Esophagus squamous epithelium (tissue), 5 donors: Measurements from ENCODE around the gene CCDC157. TPM values are rescaled to one million over a fixed set of nuclear protein-coding genes. Genes with fewer than 3 reads are reported as not detected.

Experiments
- DNase-seq: peaks from one replicate; lab custom pipeline; 2025; lab: John Stamatoyannopoulos, UW
- H3K27ac ChIP-seq, 4 donors: fragments of 200-600 bp; sonication (generic); one replicate each; pipeline ENCODE4 v1.5.1; 2016 to 2019; ENCODE audit warnings: mild to moderate bottlenecking in 1 of 4
- H3K27me3 ChIP-seq, 4 donors: fragments of 200-600 bp; sonication (generic); 1 replicate in 3 of 4; 2 replicates in 1 of 4; pipeline versions ENCODE4 v1.5.1 to v1.6.0; 2017 to 2021; ENCODE audit warnings: antibody characterized with exemption in 1 of 4
- H3K36me3 ChIP-seq, 3 donors: fragments of 200-600 bp; sonication (generic); one replicate each; pipeline ENCODE4 v1.5.1; 2016 to 2019
- H3K4me1 ChIP-seq, 3 donors: fragments of 200-600 bp; sonication (generic); one replicate each; pipeline ENCODE4 v1.5.1; 2017 to 2019
- H3K4me3 ChIP-seq, 4 donors: fragments of 200-600 bp; sonication (generic); 1 replicate in 3 of 4; 2 replicates in 1 of 4; pipeline ENCODE4 v1.5.1; 2016 to 2019; ENCODE audit warnings: mild to moderate bottlenecking in 2 of 4, moderate library complexity in 1 of 4
- H3K9me3 ChIP-seq, 3 donors: fragments of 200-600 bp; sonication (generic); one replicate each; pipeline ENCODE4 v1.5.1; 2016 to 2019
- POLR2A ChIP-seq, 4 donors: fragments of 450-650 bp; IDR thresholded peaks; one replicate each; pipeline ENCODE4 v1.6.1; 2017; ENCODE audit warnings: antibody characterized with exemption in 4 of 4, mild to moderate bottlenecking in 4 of 4, moderate library complexity in 3 of 4
- WGBS, 2 donors: methylation state at CpG; one replicate each; pipeline ENCODE4 v1.1.5; 2018; 5-methylcytosine and 5-hydroxymethylcytosine counted together
- intact Hi-C: fragments of 100-400 bp; cut with DNase I; formaldehyde crosslinking; loops from one replicate; pipeline ENCODE4 v1.15.0; 2022
- total RNA-seq, 4 donors: library from RNA; depleted of rRNA; stranded (reverse); fragments of >200 nt; gene quantifications; one replicate each; pipeline ENCODE4 v1.1.0, GENCODE V29; 2016
- TF ChIP-seq, protein P1 (sequence below), 6 experiments: fragments of 450-650 bp in 4 of 6; fragments of 200-600 bp in 2 of 6; sonication (generic) in 2 of 6; IDR thresholded peaks; one replicate each; pipeline ENCODE4 v1.5.1; 2016 to 2019; ENCODE audit warnings: antibody characterized with exemption in 6 of 6, mild to moderate bottlenecking in 4 of 6, moderate library complexity in 4 of 6
- donor health status: DM: yes; HTN: yes; CAD: no.

The CCDC157 gene
- total RNA-seq, 4 donors from 2014 or later: 0.47 to 9.2 (median 3.1) TPM

DNA sequence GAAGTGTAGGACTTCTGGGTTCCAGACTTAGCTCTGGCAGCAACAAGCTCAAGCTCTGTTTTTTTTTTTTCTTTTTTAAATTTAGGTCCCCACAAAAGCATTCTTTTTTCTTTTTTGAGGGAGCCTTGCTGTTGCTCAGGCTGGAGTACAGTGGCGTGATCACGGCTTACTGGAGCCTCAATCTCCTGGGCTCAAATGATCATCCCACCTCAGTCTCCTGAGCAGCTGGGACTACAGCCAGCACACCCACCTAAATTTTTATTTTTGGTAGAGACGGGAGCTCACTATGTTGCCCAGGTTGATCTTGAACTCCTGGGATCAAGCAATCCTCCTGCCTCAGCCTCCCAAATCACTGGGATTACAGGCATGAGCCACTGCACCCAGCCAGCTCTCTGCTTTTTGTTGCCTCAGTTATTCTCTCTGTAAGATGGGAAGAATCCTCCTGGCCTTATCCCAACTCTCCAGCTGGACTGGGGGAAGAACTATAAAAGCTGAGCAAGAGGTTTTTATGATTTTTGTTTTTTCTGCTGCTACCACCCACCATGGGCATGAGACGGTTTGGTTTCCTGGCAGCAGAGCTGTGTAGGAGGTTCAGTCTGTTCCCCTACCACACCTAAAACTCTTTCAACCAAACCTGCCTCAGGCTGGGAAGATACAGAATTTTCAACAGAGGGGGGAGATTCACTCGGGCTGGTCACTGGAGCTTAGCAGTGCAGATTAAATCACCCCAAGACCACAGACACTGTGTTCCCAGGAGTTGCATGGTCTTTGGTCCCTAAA is 57.1 kb downstream of the CCDC157 start:
- peak overlapping the region in 1 of 4 donors; percentile 25 for H3K27ac ChIP-seq
- TF ChIP-seq POLR2A (IDR thresholded peaks at IDR 0.05): no peak
- TF ChIP-seq, protein P1, sequence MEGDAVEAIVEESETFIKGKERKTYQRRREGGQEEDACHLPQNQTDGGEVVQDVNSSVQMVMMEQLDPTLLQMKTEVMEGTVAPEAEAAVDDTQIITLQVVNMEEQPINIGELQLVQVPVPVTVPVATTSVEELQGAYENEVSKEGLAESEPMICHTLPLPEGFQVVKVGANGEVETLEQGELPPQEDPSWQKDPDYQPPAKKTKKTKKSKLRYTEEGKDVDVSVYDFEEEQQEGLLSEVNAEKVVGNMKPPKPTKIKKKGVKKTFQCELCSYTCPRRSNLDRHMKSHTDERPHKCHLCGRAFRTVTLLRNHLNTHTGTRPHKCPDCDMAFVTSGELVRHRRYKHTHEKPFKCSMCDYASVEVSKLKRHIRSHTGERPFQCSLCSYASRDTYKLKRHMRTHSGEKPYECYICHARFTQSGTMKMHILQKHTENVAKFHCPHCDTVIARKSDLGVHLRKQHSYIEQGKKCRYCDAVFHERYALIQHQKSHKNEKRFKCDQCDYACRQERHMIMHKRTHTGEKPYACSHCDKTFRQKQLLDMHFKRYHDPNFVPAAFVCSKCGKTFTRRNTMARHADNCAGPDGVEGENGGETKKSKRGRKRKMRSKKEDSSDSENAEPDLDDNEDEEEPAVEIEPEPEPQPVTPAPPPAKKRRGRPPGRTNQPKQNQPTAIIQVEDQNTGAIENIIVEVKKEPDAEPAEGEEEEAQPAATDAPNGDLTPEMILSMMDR (IDR thresholded peaks at IDR 0.05): no peak
- no peak for DNase-seq
- H3K4me3 ChIP-seq: no peak overlapping the region
- 68 to 96% methylated on average over 3 to 5 of the region's 5 CpGs for WGBS, 2 donors
- H3K9me3 ChIP-seq: no peaks in the 10 kb centered on the region
- H3K36me3 ChIP-seq: peaks cover 0 to 100% (median 20%) of the 10 kb centered on the region in 3 donors
- H3K27me3 ChIP-seq: no peaks in the 10 kb centered on the region
- intact Hi-C loops: no loop called here
- peaks cover 0 to 28% (median 3%) of the 10 kb centered on the region in 3 donors for H3K4me1 ChIP-seq

DNA sequence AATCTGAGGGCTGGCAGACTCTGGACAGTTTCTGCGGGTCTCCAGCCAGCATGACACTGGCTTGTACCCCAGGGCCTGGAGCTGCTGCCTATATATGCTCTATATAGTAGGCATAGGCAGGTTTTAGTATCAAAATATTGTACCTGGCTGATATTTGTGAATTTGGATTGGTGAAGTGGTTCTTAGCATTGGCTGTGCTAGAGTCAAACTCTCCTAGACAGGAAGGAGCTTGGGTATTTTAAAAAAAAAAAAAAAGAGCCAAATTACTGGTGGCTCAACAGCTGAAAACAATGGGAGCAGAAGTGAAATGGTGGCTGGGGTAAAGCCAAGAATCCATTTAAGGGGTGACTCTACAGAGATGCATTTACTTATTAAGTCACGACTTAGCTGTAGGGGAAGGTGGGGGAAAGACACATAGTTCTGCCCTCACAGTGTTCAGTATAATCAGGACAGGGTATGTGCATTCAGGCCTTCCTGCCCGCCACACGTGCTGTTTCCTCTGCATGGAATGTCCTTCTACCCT is 57.8 kb downstream of the CCDC157 start:
- peak overlapping the region in 1 of 4 donors; percentile 25 for H3K27ac ChIP-seq
- no peaks in the 10 kb centered on the region for H3K9me3 ChIP-seq
- WGBS, 2 donors: 68 to 69% methylated on average over 3 to 4 of the region's 4 CpGs
- no peak for DNase-seq
- TF ChIP-seq POLR2A (IDR thresholded peaks at IDR 0.05): no peak
- TF ChIP-seq, protein P1 (IDR thresholded peaks at IDR 0.05): no peak
- intact Hi-C loops: no loop called here
- H3K4me1 ChIP-seq: peaks cover 0 to 33% (median 3%) of the 10 kb centered on the region in 3 donors
- H3K27me3 ChIP-seq: no peaks in the 10 kb centered on the region
- peaks cover 0 to 99% (median 17%) of the 10 kb centered on the region in 3 donors for H3K36me3 ChIP-seq
- no peak overlapping the region for H3K4me3 ChIP-seq

DNA sequence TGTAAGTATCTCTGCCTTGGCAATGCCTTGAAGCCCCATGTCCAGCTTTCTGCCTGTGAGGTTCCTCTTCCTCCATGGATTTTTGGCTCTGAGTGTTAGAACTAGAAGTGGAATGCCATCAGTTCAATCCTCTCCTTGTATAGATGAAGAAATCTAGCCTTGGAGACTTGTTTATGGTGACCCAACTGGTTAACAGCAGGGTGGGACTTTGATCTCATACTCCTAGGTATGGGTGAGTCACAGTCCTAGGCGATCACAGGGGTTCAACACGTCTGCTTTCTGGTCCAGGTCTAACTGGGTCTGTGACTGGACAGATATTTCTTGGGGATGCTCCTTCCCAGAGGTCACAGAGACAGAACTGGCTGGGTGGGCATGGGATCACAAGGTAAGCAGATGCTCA is 59.6 kb downstream of the CCDC157 start:
- DNase-seq: no peak
- intact Hi-C loops: no loop called here

DNA sequence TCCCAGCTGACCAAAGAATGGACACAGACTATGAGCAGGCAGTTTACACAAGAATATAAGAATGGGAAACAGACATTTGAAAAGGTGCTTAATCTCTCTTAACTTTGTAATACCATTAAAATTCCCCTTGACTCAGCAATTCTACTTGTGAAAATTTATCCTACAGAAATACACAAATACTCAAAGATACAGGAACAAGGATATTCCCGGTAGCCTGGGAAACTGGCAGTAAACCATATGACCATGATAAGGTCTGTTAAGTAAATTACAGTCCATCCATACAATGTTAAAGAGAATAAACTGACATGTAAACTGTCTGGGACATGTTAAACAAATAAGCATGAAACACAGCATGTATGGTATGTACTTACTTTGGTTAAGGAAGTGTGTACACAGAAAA is 60.0 kb downstream of the CCDC157 start:
- intact Hi-C loops: no loop called here
- no peak for TF ChIP-seq POLR2A (IDR thresholded peaks at IDR 0.05)
- TF ChIP-seq, protein P1 (IDR thresholded peaks at IDR 0.05): no peak
- no peak for DNase-seq
- no peaks in the 10 kb centered on the region for H3K9me3 ChIP-seq
- H3K27me3 ChIP-seq: no peaks in the 10 kb centered on the region
- no peak overlapping the region for H3K4me3 ChIP-seq
- WGBS, 2 donors: 50 to 86% methylated on average over 1 of the region's 1 CpG
- H3K4me1 ChIP-seq: peaks cover 11 to 51% (median 23%) of the 10 kb centered on the region in 3 donors
- H3K27ac ChIP-seq: peak overlapping the region in 2 of 4 donors; percentile 39 to 69
- H3K36me3 ChIP-seq: peaks cover 0 to 82% (median 17%) of the 10 kb centered on the region in 3 donors

More for the DNA sequence above, 59.6 kb downstream of the CCDC157 start:
- H3K4me3 ChIP-seq: no peak overlapping the region
- H3K4me1 ChIP-seq: peaks cover 7 to 51% (median 18%) of the 10 kb centered on the region in 3 donors
- peak overlapping the region in 3 of 4 donors; percentile 29 to 69 (median 48) for H3K27ac ChIP-seq
- 24 to 43% methylated on average over 1 to 2 of the region's 2 CpGs for WGBS, 2 donors
- H3K36me3 ChIP-seq: peaks cover 0 to 86% (median 17%) of the 10 kb centered on the region in 3 donors
- no peak for TF ChIP-seq POLR2A (IDR thresholded peaks at IDR 0.05)
- TF ChIP-seq, protein P1 (IDR thresholded peaks at IDR 0.05): no peak
- no peaks in the 10 kb centered on the region for H3K9me3 ChIP-seq
- no peaks in the 10 kb centered on the region for H3K27me3 ChIP-seq
